ENCODE measurements around the gene BST2. TPM values are rescaled to one million over a fixed set of nuclear protein-coding genes. Genes with fewer than 3 reads are reported as not detected.

Gene BST2
- total and polyA plus RNA-seq, 9 of the 15 experiments (the other 6 are each of a cell fraction or from before 2014, with no cell fraction given) = 11.2 to 232 (median 151) TPM

DNA sequence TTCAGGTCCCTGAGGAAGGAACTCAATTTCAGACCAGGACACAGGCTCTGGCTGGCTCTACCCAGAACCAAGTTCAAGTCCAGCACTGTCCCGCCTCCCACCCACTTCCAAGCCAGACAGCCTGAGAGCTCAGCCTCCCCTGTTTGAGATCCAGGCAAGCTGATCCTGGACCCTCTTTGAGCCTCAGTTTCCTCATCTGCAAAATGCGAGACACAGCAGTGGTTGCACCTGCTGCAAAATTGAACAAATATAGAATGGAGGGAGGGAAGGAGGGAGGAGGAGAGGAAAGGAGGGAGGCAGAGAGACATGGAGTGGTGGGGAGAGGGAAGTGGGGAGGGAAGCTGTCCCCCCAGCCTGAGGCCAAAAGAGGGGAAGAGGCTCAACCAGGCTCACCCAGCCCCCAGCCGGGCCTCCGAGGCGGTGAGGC, 42.3 kb upstream of the BST2 start (continued):
- TF ChIP-seq ZBTB8A (IDR thresholded peaks at IDR 0.05; ENCODE audit: partially characterized antibody) = no peak

- no peaks in the 10 kb centered on the region for H4K20me1 ChIP-seq (replicated peaks; ENCODE audit: control insufficient read depth, insufficient read depth, low read length)
- FAIRE-seq (no peak), DNase-seq (ENCODE audit: extremely low read depth in 1 of 4, low spot score in 3 of 4) (no peak), ATAC-seq (no peak)
- H2AFZ ChIP-seq (ENCODE audit: low read depth, low read length) = no peak overlapping the region
- no peak overlapping the region for H3K9ac ChIP-seq (ENCODE audit: insufficient read depth in 1 of 2, low read depth in 2 of 2, low read length in 2 of 2)
- in situ Hi-C loops (cut with MboI) = loop anchor here (5.0 kb wide), 1 partner anchor 412 kb away; the partner anchor contains the start of gene RPL18A
- 6% methylated on average over 1 of the region's 1 CpG for WGBS (ENCODE audit: insufficient coverage, low coverage, missing lambda C conversion rate)
- ChIA-PET CTCF (ENCODE audit: low intra/inter-chr PET ratio) (no interaction called here), POLR2A (interaction anchor here (0.6 to 1.2 kb wide), 2 partner anchors 40 to 109 kb away, joined by 3 read pairs; partner anchors contain the start of gene BST2)
- peaks cover 7% of the 10 kb centered on the region for H3K9me3 ChIP-seq (replicated peaks; ENCODE audit: control insufficient read depth, insufficient read depth, low read depth, low read length)
- no peak overlapping the region for H3K4me3 ChIP-seq
- no peaks in the 10 kb centered on the region for H3K36me3 ChIP-seq (ENCODE audit: control insufficient read depth, insufficient read depth, low read length)
- H3K4me1 ChIP-seq (replicated peaks in 1 of 2; ENCODE audit: control insufficient read depth in 2 of 2, insufficient read depth in 2 of 2, low read length in 2 of 2) = peaks cover 6 to 16% of the 10 kb centered on the region in 2 experiments; a peak in 4 of 5 replicates
- no peak overlapping the region for H3K27ac ChIP-seq (ENCODE audit: extremely low read depth, low read depth, low read length)
- H3K9me1 ChIP-seq (ENCODE audit: control insufficient read depth, insufficient read depth, low read length) = no peaks in the 10 kb centered on the region
- no peaks in the 10 kb centered on the region for H3K79me2 ChIP-seq (ENCODE audit: control insufficient read depth, insufficient read depth, low read length)
- no TSS peak for BruUV-seq (replicated peaks)
- no peak overlapping the region for H3K4me2 ChIP-seq (ENCODE audit: insufficient read depth, low read length)
- H3K27me3 ChIP-seq (ENCODE audit: control insufficient read depth in 2 of 2, insufficient read depth in 2 of 2, low read length in 2 of 2) = peaks cover 0 to 10% of the 10 kb centered on the region in 2 experiments; a peak in 2 of 5 replicates
- TF ChIP-seq, protein P1, sequence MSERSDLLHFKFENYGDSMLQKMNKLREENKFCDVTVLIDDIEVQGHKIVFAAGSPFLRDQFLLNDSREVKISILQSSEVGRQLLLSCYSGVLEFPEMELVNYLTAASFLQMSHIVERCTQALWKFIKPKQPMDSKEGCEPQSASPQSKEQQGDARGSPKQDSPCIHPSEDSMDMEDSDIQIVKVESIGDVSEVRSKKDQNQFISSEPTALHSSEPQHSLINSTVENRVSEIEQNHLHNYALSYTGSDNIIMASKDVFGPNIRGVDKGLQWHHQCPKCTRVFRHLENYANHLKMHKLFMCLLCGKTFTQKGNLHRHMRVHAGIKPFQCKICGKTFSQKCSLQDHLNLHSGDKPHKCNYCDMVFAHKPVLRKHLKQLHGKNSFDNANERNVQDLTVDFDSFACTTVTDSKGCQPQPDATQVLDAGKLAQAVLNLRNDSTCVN (CRISPR knock-in tag; IDR thresholded peaks at IDR 0.05) = 0 out of 2 replicates have a peak, but pooled peaks have one; percentile 45
- TF ChIP-seq EHMT2 (IDR thresholded peaks at IDR 0.05) = peak; percentile 70
- no peak for TF ChIP-seq HNRNPUL1 (IDR thresholded peaks at IDR 0.05; ENCODE audit: low read length)
- no peak for TF ChIP-seq ATF2 (CRISPR knock-in tag; IDR thresholded peaks at IDR 0.05)
- no peak for TF ChIP-seq C11orf30 (IDR thresholded peaks at IDR 0.05; ENCODE audit: low read depth)
- intact Hi-C loops (cut with micrococcal nuclease) = no loop called here
These were observed 40.2 kb upstream of the BST2 start for GRCh38 chr19:17445526-17446165.
